ENCODE data around the gene TBC1D10B.

Gene TBC1D10B

GRCh38 chr16:30372038-30372712, 1.9 kb upstream of the TBC1D10B start:
- no peak for DNase-seq

GRCh38 chr16:30371248-30371816, 1.0 kb upstream of the TBC1D10B start:
- no peak for DNase-seq

GRCh38 chr16:30369938-30370455, 297 bp downstream of the TBC1D10B start:
- no peak for DNase-seq

- peak; percentile 52 for DNase-seq
Measured at GRCh38 chr16:30369091-30369937, 980 bp downstream of the TBC1D10B start.

GRCh38 chr16:30368792-30369090, 1.6 kb downstream of the TBC1D10B start:
- DNase-seq: no peak

GRCh38 chr16:30368122-30368791, 2.0 kb downstream of the TBC1D10B start:
- peak; percentile 38 for DNase-seq

- no peak for DNase-seq
Measured at GRCh38 chr16:30367349-30368009, 2.8 kb downstream of the TBC1D10B start.

GRCh38 chr16:30366511-30366910, 3.8 kb downstream of the TBC1D10B start:
- DNase-seq: no peak

- DNase-seq: no peak
Measured at GRCh38 chr16:30365200-30365599, 5.1 kb downstream of the TBC1D10B start.

GRCh38 chr16:30361180-30361579, 9.1 kb downstream of the TBC1D10B start:
- DNase-seq: no peak

- no peak for DNase-seq
Measured at GRCh38 chr16:30359871-30360170, 10.5 kb downstream of the TBC1D10B start.

- DNase-seq: no peak
Measured at GRCh38 chr16:30358990-30359870, 11.1 kb downstream of the TBC1D10B start.

- DNase-seq: peak; percentile 12
Measured at GRCh38 chr16:30358577-30358936, 11.7 kb downstream of the TBC1D10B start.

- DNase-seq: no peak
Measured at GRCh38 chr16:30357715-30358576, 12.3 kb downstream of the TBC1D10B start.

GRCh38 chr16:30357085-30357714, 13.1 kb downstream of the TBC1D10B start:
- no peak for DNase-seq

GRCh38 chr16:30356401-30357084, 13.8 kb downstream of the TBC1D10B start:
- peak; percentile 54 for DNase-seq

- DNase-seq: peak; percentile 34
Measured at GRCh38 chr16:30355954-30356308, 14.4 kb downstream of the TBC1D10B start.

- peak; percentile 100 for DNase-seq
Measured at GRCh38 chr16:30355144-30355953, 14.9 kb downstream of the TBC1D10B start, which contains the start of gene CD2BP2. TSS of gene CD2BP2 (minus strand) at chr16:30355308. CDS start at chr16:30354681, 627 bp downstream.
